Erythroblast (primary cell): ENCODE measurements around the gene PTAFR.

Source experiments
- DNase-seq, 2 experiments: peaks; one replicate each; lab custom pipeline; 2025; lab: John Stamatoyannopoulos, UW
- GATA1 ChIP-seq: IDR thresholded peaks from 2 replicates; pipeline ENCODE4 v1.6.1; 2011; ENCODE audit warnings: low read depth, mild to moderate bottlenecking, control low read depth, low read length, moderate library complexity
- POLR2A ChIP-seq: IDR thresholded peaks from 2 replicates; pipeline ENCODE4 v1.6.1; 2011; ENCODE audit warnings: mild to moderate bottlenecking, low read length

PTAFR gene

DNA sequence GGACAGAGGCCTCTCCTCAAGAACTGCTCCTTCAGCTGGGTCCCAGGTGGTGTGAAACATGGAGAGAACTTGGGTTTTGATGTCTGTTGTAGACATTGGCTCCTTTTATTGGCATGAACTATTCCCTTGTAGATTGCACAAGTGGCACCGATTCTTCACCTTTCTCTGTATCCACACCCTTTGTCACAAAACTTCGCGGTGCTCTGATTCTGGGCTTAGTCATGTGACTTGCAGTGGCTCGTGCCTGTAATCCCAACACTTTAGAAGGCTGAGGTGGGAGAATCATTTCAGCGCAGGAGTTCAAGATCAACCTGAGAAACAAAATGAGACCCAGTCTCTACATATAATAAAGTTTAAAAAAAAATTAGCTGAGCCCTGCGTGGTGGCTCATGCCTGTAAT is 45.6 kb downstream of the PTAFR start:
- no peak for DNase-seq
- no peak for TF ChIP-seq POLR2A
- no peak for TF ChIP-seq GATA1

DNA sequence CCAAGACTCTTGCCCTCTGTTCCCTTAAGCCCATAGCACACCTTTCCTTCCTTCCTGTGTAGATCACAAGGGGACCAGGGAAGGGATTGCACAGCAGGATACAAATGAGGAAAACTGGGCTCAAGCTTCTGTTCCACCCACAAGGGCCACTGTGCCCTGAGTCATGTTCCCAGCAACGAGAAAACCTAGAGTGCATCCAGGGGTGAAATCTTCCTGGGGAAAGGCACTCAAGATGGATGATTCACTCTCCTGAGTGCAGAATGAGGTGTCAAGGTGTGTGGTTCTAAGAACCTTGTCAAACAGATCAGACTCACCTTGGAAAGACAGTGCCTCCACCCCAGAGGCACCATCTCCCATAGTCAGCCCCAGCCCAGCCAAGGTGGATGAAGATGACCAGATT is 47.3 kb downstream of the PTAFR start:
- no peak for DNase-seq
- TF ChIP-seq POLR2A: no peak
- TF ChIP-seq GATA1: no peak

GRCh38 chr1:28127617-28128257 is 48.8 kb downstream of the PTAFR start:
- TF ChIP-seq GATA1 (no peak), POLR2A (no peak)
- no peak for DNase-seq

DNA sequence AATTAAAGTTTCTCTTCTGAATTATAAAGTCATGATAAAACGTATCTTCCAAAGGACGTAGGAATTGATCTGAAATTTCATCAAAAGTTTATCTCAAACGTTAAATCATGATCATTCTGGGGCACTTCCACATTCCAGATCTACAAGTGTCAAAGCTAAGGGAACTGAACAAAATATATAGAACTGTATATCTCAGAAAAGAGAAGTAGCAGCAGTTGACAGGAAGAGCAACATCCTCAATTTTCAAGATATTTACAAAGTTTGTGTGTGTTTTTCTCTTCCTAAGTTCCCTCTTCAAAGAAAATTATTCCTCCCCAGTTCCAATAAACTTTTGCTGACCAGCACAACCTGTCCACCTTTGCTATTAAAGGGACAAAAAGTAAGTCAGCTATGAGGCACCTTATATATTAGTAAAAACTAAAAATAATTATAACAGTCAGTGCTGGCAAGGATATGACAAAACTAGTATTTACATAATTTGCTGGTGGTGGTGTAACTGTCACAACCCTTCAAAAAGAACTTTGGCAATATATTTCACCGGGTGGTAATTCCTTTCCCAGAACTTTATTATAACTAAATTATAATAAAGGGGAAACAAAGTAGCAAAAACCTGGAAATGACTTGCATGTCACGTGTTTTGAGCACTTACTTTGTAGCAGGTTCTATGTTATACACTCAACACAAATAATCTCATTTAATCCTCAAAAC is 49.6 kb downstream of the PTAFR start:
- DNase-seq: no peak
- no peak for TF ChIP-seq GATA1
- no peak for TF ChIP-seq POLR2A

- TF ChIP-seq POLR2A: no peak
- TF ChIP-seq GATA1: no peak
- no peak for DNase-seq
Observed at GRCh38 chr1:28126212-28126611, 50.3 kb downstream of the PTAFR start.

- DNase-seq: no peak
- TF ChIP-seq GATA1 (no peak), POLR2A (no peak)
Observed at GRCh38 chr1:28123461-28123961, 53.0 kb downstream of the PTAFR start.

DNA sequence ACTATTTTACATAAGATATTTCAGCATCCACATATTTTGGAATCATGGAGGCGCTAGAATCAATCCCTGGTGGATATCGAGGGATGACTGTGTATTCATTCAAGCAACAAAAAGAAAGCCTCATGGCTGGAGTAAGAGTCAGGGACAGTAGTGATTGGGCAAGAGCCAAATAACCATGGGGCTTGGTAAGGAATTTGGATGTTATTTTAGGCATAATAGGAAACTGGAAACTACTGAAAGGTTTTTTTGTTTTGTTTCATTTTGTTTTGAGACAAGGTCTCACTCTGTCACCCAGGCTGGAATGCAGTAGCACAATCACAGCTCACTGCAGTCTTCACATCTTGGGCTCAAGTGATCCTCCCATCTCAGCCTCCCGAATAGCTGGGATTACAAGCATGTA is 54.3 kb downstream of the PTAFR start:
- TF ChIP-seq POLR2A (no peak), GATA1 (no peak)

DNA sequence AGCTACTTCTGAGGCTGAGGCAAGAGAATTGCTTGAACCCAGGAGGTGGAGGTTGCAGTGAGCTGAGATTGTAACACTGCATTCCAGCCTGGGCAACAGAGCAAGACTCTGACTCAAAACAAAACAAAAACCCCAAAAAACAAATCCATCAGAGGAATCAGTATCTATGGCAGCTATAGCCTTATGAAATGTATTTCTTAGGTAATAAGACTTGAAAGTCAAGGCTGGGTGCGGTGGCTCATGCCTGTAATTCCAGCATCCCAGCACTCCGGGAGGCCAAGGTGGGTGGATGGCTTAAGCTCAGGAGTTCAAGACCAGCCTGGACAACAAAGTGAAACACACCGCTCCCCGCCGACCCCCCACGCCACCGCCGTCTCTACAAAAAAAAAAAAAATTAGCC is 56.9 kb downstream of the PTAFR start:
- TF ChIP-seq POLR2A: no peak
- no peak for DNase-seq

More for the DNA sequence above, 54.3 kb downstream of the PTAFR start:
- DNase-seq: no peak

GRCh38 chr1:28118640-28119307 is 57.7 kb downstream of the PTAFR start:
- DNase-seq: no peak
- TF ChIP-seq POLR2A (no peak), GATA1 (no peak)

- no peak for DNase-seq
Observed at GRCh38 chr1:28115267-28115666, 61.2 kb downstream of the PTAFR start.

GRCh38 chr1:28114844-28115243 is 61.6 kb downstream of the PTAFR start:
- TF ChIP-seq POLR2A: no peak
- no peak for TF ChIP-seq GATA1
- DNase-seq: no peak

More at GRCh38 chr1:28115267-28115666, 61.2 kb downstream of the PTAFR start:
- no peak for TF ChIP-seq GATA1
- TF ChIP-seq POLR2A: no peak

- no peak for DNase-seq
- TF ChIP-seq GATA1 (no peak), POLR2A (no peak)
Observed at GRCh38 chr1:28113242-28113572, 63.3 kb downstream of the PTAFR start.

GRCh38 chr1:28112388-28113241 is 63.9 kb downstream of the PTAFR start:
- TF ChIP-seq POLR2A (no peak), GATA1 (no peak)
- DNase-seq: peak in 1 of 2 experiments; percentile 47
